Measurements from ENCODE around the gene FGF14.
A peak's percentile ranks its signal among the peaks of the same experiment; 100 is the strongest.

Gene FGF14

GRCh38 chr13:101941095-101941783 is 460.6 kb downstream of the FGF14 start:
- Histone ChIP-seq H3K4me3 (ENCODE audit: low read length) (no peak overlapping the region), H3K9me3 (replicated peaks; ENCODE audit: low read length) (no peaks in the 10 kb centered on the region), H3K4me2 (ENCODE audit: low read length) (no peak overlapping the region), H3K4me1 (ENCODE audit: control insufficient read depth, insufficient read depth, low read length) (no peaks in the 10 kb centered on the region), H3K9ac (ENCODE audit: low read depth, low read length) (no peak overlapping the region), H3K27me3 (ENCODE audit: control insufficient read depth, insufficient read depth, low read length) (peaks cover 45% of the 10 kb centered on the region), H3K36me3 (ENCODE audit: insufficient read depth, low read length) (no peaks in the 10 kb centered on the region)

DNA sequence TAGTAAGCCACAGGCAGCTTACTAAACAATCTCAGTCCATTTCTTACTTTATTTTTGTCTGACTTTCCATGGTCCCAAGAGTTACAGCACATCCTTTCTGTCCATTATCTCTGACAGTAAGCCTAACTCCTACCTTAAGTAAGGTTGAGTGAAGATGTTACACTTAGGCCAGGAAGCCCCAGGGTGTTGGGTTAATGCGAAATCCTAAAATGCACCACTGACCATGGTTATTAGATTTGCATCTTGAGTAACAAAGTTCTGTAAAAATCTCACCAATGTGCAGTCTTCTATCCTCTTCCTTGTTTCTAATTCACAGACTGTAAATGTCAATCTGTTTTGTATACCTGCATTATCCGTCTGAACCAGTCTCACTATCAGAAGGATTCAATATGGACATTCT is 462.5 kb downstream of the FGF14 start:
- Histone ChIP-seq H3K4me3 (ENCODE audit: low read length) (no peak overlapping the region), H3K4me2 (ENCODE audit: low read length) (no peak overlapping the region), H3K27me3 (ENCODE audit: control insufficient read depth, insufficient read depth, low read length) (peaks cover 53% of the 10 kb centered on the region), H3K36me3 (ENCODE audit: insufficient read depth, low read length) (no peaks in the 10 kb centered on the region), H3K4me1 (ENCODE audit: control insufficient read depth, insufficient read depth, low read length) (no peaks in the 10 kb centered on the region), H3K9me3 (replicated peaks; ENCODE audit: low read length) (no peaks in the 10 kb centered on the region), H3K9ac (ENCODE audit: low read depth, low read length) (no peak overlapping the region)

GRCh38 chr13:101935828-101936227 is 466.0 kb downstream of the FGF14 start:
- H3K27me3 ChIP-seq (ENCODE audit: control insufficient read depth, insufficient read depth, low read length): peaks cover 63% of the 10 kb centered on the region
- no peak overlapping the region for H3K4me2 ChIP-seq (ENCODE audit: low read length)
- H3K4me1 ChIP-seq (ENCODE audit: control insufficient read depth, insufficient read depth, low read length): no peaks in the 10 kb centered on the region
- H3K9ac ChIP-seq (ENCODE audit: low read depth, low read length): no peak overlapping the region
- H3K36me3 ChIP-seq (ENCODE audit: insufficient read depth, low read length): no peaks in the 10 kb centered on the region
- H3K9me3 ChIP-seq (replicated peaks; ENCODE audit: low read length): no peaks in the 10 kb centered on the region
- H3K4me3 ChIP-seq (ENCODE audit: low read length): no peak overlapping the region

GRCh38 chr13:101931186-101931585 is 470.7 kb downstream of the FGF14 start:
- peaks cover 44% of the 10 kb centered on the region for H3K27me3 ChIP-seq (ENCODE audit: control insufficient read depth, insufficient read depth, low read length)
- H3K4me2 ChIP-seq (ENCODE audit: low read length): no peak overlapping the region
- no peaks in the 10 kb centered on the region for H3K4me1 ChIP-seq (ENCODE audit: control insufficient read depth, insufficient read depth, low read length)
- no peaks in the 10 kb centered on the region for H3K36me3 ChIP-seq (ENCODE audit: insufficient read depth, low read length)
- H3K9me3 ChIP-seq (replicated peaks; ENCODE audit: low read length): no peaks in the 10 kb centered on the region
- H3K9ac ChIP-seq (ENCODE audit: low read depth, low read length): no peak overlapping the region
- no peak overlapping the region for H3K4me3 ChIP-seq (ENCODE audit: low read length)

GRCh38 chr13:101930331-101930730 is 471.5 kb downstream of the FGF14 start:
- Histone ChIP-seq H3K9ac (ENCODE audit: low read depth, low read length) (no peak overlapping the region), H3K4me3 (ENCODE audit: low read length) (no peak overlapping the region), H3K36me3 (ENCODE audit: insufficient read depth, low read length) (no peaks in the 10 kb centered on the region), H3K4me2 (ENCODE audit: low read length) (no peak overlapping the region), H3K4me1 (ENCODE audit: control insufficient read depth, insufficient read depth, low read length) (no peaks in the 10 kb centered on the region), H3K9me3 (replicated peaks; ENCODE audit: low read length) (no peaks in the 10 kb centered on the region), H3K27me3 (ENCODE audit: control insufficient read depth, insufficient read depth, low read length) (peaks cover 49% of the 10 kb centered on the region)

DNA sequence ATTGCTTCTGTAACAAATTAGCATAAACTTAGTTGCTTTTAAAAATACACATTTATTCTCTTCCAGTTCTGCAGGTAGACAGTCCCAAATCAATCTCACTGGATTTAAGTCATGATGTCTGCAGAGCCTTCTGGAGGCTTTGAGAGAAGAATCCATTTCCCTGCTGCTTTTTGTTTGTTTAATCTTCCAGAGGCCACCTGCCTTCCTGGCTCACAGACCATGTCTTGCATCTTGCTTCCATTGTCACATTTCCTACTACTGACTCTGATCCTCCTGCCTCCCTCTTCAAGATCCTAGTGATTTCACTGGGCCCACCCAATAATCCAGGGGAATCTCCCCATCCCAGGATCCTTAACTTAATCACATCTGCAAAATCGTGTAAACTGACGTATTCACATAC is 476.1 kb downstream of the FGF14 start:
- no peaks in the 10 kb centered on the region for H3K4me1 ChIP-seq (ENCODE audit: control insufficient read depth, insufficient read depth, low read length)
- no peaks in the 10 kb centered on the region for H3K9me3 ChIP-seq (replicated peaks; ENCODE audit: low read length)
- H3K36me3 ChIP-seq (ENCODE audit: insufficient read depth, low read length): no peaks in the 10 kb centered on the region
- H3K4me3 ChIP-seq (ENCODE audit: low read length): no peak overlapping the region
- H3K9ac ChIP-seq (ENCODE audit: low read depth, low read length): no peak overlapping the region
- H3K4me2 ChIP-seq (ENCODE audit: low read length): no peak overlapping the region
- peaks cover 61% of the 10 kb centered on the region for H3K27me3 ChIP-seq (ENCODE audit: control insufficient read depth, insufficient read depth, low read length)

DNA sequence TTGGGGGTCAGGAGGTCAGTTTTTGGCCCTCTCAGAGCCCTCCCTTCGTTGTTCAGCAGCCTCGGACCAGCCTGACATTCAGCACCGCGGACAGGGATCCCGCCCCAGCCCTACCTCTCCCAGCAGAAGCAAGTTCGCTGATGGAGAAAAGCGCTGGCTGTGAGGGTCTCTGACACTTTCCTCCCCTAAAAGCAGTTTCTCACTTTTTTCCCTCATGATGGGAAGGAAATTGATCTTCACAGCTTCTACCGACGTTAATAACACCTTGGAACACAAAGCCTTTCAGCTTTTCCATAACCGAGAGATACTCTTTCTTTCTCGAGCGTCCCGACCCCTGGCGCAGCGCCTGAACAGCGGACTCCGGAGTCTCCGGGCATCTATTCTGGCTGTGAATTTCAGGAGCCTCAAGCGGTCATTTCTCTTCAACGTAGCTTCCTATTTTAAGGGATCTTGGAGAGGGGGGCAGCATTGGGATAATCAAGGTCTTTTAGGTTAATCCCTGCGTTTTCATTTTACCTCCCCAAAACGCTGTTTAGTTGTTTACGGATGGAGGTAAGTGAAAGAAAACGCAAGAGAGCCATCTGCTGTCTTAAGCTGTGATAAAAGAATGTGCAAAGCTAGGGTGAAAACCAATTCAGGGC is 482.2 kb downstream of the FGF14 start:
- Histone ChIP-seq H3K9ac (ENCODE audit: low read depth, low read length) (no peak overlapping the region), H3K27me3 (ENCODE audit: control insufficient read depth, insufficient read depth, low read length) (peaks cover 85% of the 10 kb centered on the region), H3K9me3 (replicated peaks; ENCODE audit: low read length) (no peaks in the 10 kb centered on the region), H3K4me1 (ENCODE audit: control insufficient read depth, insufficient read depth, low read length) (peaks cover 12% of the 10 kb centered on the region), H3K4me3 (ENCODE audit: low read length) (peak overlapping the region; percentile 61), H3K36me3 (ENCODE audit: insufficient read depth, low read length) (no peaks in the 10 kb centered on the region), H3K4me2 (ENCODE audit: low read length) (peak overlapping the region; percentile 81)

GRCh38 chr13:101917833-101918661 is 483.8 kb downstream of the FGF14 start:
- peaks cover 12% of the 10 kb centered on the region for H3K4me1 ChIP-seq (ENCODE audit: control insufficient read depth, insufficient read depth, low read length)
- no peak overlapping the region for H3K9ac ChIP-seq (ENCODE audit: low read depth, low read length)
- H3K36me3 ChIP-seq (ENCODE audit: insufficient read depth, low read length): no peaks in the 10 kb centered on the region
- H3K27me3 ChIP-seq (ENCODE audit: control insufficient read depth, insufficient read depth, low read length): peaks cover 91% of the 10 kb centered on the region
- H3K4me3 ChIP-seq (ENCODE audit: low read length): no peak overlapping the region
- no peak overlapping the region for H3K4me2 ChIP-seq (ENCODE audit: low read length)
- H3K9me3 ChIP-seq (replicated peaks; ENCODE audit: low read length): no peaks in the 10 kb centered on the region

DNA sequence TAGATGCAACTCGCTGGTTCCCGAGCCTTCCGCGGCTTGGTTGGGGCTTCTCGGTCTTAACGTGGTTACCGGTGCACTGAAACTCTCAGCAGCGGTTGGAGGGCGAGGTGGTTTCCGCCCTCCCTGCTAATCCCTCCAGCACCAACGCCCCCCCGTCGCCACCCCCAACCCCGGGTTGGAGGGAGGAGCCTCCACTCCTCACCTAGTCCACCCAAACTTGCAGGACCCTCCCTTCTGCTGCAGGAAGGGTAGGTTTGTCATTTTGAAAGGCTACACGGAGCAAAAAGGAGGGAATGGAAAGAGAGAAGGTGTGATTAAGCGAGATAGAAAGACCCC is 484.4 kb downstream of the FGF14 start:
- H3K27me3 ChIP-seq (ENCODE audit: control insufficient read depth, insufficient read depth, low read length): peaks cover 95% of the 10 kb centered on the region

GRCh38 chr13:101916775-101917474 is 484.9 kb downstream of the FGF14 start:
- Histone ChIP-seq H3K4me1 (ENCODE audit: control insufficient read depth, insufficient read depth, low read length) (peaks cover 12% of the 10 kb centered on the region), H3K36me3 (ENCODE audit: insufficient read depth, low read length) (no peaks in the 10 kb centered on the region), H3K4me3 (ENCODE audit: low read length) (peak overlapping the region; percentile 37), H3K27me3 (ENCODE audit: control insufficient read depth, insufficient read depth, low read length) (peaks cover 92% of the 10 kb centered on the region), H3K4me2 (ENCODE audit: low read length) (peak overlapping the region; percentile 69), H3K9me3 (replicated peaks; ENCODE audit: low read length) (no peaks in the 10 kb centered on the region), H3K9ac (ENCODE audit: low read depth, low read length) (no peak overlapping the region)

More for the DNA sequence above, 484.4 kb downstream of the FGF14 start:
- Histone ChIP-seq H3K4me2 (ENCODE audit: low read length) (no peak overlapping the region), H3K9ac (ENCODE audit: low read depth, low read length) (no peak overlapping the region), H3K4me1 (ENCODE audit: control insufficient read depth, insufficient read depth, low read length) (peaks cover 12% of the 10 kb centered on the region), H3K36me3 (ENCODE audit: insufficient read depth, low read length) (no peaks in the 10 kb centered on the region), H3K4me3 (ENCODE audit: low read length) (no peak overlapping the region), H3K9me3 (replicated peaks; ENCODE audit: low read length) (no peaks in the 10 kb centered on the region)

- Histone ChIP-seq H3K4me1 (ENCODE audit: control insufficient read depth, insufficient read depth, low read length) (peaks cover 12% of the 10 kb centered on the region), H3K9me3 (replicated peaks; ENCODE audit: low read length) (no peaks in the 10 kb centered on the region), H3K4me2 (ENCODE audit: low read length) (peak overlapping the region; percentile 69), H3K36me3 (ENCODE audit: insufficient read depth, low read length) (no peaks in the 10 kb centered on the region), H3K9ac (ENCODE audit: low read depth, low read length) (no peak overlapping the region), H3K4me3 (ENCODE audit: low read length) (peak overlapping the region; percentile 37), H3K27me3 (ENCODE audit: control insufficient read depth, insufficient read depth, low read length) (peaks cover 87% of the 10 kb centered on the region)
These were observed 485.6 kb downstream of the FGF14 start for GRCh38 chr13:101916108-101916774.
